ENCODE measurements around the gene NOVA1.
"Not testable (repeated sequence)": the region's sequence is repeated elsewhere in the genome, so short reads cannot be mapped to it uniquely, and the experiment has no call there.

Gene NOVA1, protein sequence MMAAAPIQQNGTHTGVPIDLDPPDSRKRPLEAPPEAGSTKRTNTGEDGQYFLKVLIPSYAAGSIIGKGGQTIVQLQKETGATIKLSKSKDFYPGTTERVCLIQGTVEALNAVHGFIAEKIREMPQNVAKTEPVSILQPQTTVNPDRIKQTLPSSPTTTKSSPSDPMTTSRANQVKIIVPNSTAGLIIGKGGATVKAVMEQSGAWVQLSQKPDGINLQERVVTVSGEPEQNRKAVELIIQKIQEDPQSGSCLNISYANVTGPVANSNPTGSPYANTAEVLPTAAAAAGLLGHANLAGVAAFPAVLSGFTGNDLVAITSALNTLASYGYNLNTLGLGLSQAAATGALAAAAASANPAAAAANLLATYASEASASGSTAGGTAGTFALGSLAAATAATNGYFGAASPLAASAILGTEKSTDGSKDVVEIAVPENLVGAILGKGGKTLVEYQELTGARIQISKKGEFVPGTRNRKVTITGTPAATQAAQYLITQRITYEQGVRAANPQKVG

GRCh38 chr14:26597589-26598080 lies at the start of gene NOVA1:
TSS of gene NOVA1 (minus strand) at chr14:26598033. CDS start at chr14:26597436, 597 bp downstream.
- FAIRE-seq: no peak

DNA sequence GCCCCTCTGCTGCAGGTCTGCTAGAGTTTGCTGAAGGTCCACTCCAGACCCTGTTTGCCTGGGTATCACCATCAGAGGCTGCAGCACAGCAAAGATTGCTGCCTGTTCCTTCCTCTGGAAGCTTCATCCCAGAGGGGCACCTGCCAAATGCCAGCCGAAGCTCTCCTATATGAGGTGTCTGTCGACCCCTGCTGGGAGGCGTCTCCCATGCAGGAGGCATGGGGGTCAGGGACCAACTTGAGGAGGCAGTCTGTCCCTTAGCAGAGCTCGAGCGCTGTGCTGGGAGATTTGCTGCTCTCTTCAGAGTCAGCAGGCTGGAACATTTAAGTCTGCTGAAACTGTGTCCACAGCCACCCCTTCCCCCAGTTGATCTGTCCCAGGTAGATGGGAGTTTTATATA lies 47.2 kb upstream of the NOVA1 start:
- FAIRE-seq: not testable (repeated sequence)

DNA sequence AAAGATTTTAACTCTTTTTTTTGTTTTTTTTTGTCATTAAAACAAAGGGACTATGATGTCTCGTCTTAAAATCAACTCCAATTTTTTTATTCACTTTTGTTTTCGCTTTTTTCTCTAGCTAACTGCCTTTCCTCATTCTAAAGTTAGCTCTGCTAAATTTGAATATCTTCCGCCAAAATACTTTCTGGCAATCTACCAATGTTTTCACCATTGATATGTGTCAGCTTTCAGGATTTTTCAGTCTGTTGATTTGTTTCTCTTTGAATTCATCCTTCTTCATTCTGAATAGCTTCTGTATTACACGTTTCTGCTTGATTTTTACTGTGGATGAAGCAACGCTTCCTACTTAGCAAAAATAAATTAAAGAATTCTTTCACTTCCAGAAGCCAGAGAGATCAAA lies 38.7 kb upstream of the NOVA1 start:
- no peak for FAIRE-seq

- not testable (repeated sequence) for FAIRE-seq
These were observed 37.1 kb upstream of the NOVA1 start for GRCh38 chr14:26634946-26635345.

DNA sequence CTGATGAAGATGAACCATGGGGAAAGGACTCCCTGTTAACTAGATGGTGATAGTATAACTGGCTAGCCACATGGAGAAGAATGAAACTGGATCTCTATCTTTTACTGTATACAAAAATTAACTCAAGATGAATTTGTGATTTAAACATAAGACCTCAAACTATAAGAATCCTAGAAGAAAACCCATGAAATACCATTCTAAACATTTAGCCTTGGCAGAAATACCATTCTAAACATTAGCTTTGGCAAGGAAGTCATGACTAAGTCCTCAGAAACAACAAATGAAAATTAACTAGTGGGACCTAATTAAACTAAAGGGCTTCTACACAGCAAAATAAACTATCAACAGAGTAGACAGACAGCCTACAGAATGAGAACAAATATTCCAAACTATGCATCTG lies 28.4 kb upstream of the NOVA1 start:
- no peak for FAIRE-seq

GRCh38 chr14:26622611-26623010 lies 24.8 kb upstream of the NOVA1 start:
- FAIRE-seq: no peak

DNA sequence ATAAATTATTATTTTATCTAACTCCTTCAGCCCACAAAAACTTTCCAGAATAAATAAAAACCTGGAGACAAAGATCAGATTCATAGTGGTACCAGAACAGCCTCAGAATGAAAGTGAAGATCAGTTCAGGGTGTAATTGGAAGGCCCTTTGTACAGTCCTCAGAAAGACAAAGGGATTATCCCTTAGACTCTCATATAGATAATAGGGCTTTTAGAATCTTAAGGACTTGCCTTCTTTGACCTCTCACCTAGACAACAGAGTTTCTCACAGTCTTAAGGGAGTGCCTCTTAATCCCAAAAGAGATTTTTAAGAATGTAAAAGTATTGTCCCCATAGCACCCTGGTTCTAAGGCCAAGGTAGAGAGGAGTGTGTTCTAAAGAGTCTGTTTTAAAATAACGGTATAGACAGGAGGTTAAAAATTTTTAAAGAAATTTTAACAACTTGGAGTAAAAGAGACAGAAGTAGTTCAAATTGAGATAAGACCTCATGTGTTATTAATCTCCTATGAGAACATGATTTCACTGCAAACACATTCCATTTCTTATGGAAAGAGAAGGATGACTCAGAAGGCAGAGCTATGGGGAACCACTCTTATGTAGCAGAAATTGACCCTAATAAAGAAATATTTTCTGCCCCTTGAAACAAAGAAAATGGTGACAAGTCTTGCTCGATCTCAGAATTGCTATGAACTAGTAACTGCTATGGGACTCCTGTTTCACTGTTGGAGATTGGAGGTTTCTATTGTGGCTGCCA lies 24.2 kb upstream of the NOVA1 start:
- no peak for FAIRE-seq

- no peak for FAIRE-seq
These were observed 23.5 kb upstream of the NOVA1 start for GRCh38 chr14:26621364-26621763.

DNA sequence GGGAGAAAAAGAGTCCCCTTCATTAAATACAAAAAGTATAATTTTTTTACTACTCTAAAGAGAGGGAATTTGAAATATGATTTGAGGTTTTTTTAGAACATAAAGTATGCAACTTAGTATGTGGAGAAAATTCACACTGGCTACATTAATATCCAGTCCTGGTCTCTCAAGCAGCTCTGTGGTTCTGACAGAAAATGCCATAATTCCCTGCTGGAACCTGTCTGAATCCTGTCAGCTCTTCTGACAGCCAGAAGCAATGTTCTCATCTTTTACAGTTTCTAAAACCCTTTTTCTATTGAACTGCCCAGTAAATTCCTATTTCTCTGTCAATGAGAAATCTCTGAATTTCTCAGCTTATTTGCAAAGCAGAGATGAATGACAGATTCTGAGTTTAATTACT lies 13.4 kb upstream of the NOVA1 start:
- FAIRE-seq: no peak

DNA sequence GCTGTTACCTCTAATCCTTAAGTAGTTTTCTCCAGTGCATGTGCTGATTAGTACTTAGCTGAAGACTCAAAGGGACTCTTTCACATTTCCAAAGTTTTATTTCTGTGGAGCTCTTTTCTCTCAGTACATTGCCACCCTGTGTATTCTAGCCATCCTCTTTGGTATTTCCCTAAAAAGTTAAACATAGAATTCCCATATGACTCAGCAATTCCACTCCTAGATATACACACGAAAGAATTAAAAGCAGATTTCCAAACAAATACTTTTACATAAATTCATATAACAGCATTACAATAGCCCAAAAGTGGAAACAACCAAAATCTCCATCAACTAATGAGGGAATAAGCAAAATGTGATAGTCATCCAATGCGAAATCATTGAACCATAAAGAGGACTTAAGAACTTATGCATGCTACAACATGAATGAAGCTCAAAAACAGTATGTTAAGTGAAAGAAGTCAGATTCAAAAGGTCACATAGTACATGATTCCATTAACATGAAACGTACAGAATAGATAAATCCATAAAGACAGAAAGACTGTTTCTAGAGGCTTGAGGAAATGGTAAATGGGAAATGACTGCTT lies 9.0 kb upstream of the NOVA1 start:
- no peak for FAIRE-seq

DNA sequence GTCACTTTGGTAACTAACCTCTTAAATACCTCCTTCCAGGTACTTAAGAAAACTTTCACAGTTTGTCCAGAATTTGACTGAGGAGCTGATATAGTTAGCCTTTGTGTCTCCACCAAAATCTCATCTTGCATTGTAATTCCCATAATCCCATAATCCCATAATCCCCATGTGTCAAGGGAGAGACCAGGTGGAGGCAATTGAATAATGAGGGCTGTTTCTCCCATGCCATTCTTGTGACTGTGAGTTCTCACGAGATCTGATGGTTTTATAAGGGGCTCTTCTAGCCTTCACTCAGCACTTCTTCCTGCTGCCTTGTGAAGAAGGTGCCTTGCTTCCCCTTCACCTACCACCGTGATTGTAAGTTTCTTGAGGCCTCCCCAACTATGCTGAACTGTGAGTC lies 7.8 kb upstream of the NOVA1 start:
- no peak for FAIRE-seq

DNA sequence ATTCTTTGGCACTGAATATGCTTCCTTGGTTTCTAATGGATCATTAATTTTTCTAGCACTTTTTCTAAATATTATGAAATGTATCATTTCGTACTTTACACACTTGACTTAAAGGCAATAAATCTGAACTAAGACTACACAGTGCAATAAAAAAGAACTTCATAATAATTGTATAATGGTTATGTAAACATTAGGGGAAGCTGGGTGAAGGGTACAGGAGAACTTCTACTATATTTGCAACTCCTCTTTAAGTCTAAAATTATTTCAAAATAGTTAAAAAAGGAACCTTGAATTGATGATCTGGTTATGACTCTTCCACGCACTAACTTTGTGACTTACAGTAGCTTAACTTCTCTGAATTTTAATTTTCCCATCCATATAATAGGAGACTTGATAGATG lies 5.1 kb upstream of the NOVA1 start:
- FAIRE-seq: no peak

DNA sequence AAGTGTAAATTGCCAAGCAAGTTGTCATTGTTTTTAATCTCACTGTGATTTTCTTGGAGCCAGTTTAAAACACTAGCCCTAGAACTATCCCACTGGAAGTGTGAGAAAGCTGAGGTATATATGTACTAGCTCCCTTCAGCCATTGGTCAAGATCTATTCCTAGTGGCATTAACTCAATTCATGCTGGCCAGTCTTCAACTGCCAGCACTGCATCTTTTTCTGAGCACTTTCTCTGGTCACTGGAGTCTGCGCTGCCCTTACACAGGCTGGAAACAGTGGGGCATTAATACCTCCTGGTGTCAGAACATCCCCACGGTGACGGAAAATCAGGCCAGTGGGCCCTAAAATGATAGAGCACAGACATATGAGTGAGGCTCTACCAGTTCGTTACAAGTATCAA lies 4.0 kb upstream of the NOVA1 start:
- no peak for FAIRE-seq

DNA sequence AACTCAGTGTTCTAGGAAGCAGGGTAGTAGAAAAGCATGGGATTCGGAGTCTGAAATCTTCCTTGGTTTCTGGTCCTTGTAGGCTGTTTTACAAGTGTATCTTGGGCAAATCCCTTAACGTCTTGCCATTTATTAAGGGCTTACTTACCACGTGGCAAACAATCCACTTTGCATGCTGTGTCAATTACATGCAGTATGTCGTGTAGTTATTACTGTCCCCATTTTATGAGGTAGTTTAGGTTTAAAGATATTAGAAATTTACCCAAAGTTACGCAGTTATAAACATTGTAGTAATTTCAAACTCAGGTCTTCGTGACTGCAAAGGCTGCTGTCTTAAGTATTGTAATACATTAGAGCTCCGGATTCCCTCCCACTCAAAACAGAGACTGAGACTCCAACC lies 1.5 kb upstream of the NOVA1 start:
- FAIRE-seq: no peak

- FAIRE-seq: no peak
These were observed 869 bp upstream of the NOVA1 start for GRCh38 chr14:26598672-26599131.

- FAIRE-seq: no peak
These were observed 343 bp upstream of the NOVA1 start for GRCh38 chr14:26598081-26598671.

GRCh38 chr14:26597071-26597588 lies 703 bp downstream of the NOVA1 start:
- FAIRE-seq: no peak

GRCh38 chr14:26596543-26597061 lies 1.2 kb downstream of the NOVA1 start:
- FAIRE-seq: no peak

- FAIRE-seq: no peak
These were observed 1.8 kb downstream of the NOVA1 start for GRCh38 chr14:26595926-26596542.

DNA sequence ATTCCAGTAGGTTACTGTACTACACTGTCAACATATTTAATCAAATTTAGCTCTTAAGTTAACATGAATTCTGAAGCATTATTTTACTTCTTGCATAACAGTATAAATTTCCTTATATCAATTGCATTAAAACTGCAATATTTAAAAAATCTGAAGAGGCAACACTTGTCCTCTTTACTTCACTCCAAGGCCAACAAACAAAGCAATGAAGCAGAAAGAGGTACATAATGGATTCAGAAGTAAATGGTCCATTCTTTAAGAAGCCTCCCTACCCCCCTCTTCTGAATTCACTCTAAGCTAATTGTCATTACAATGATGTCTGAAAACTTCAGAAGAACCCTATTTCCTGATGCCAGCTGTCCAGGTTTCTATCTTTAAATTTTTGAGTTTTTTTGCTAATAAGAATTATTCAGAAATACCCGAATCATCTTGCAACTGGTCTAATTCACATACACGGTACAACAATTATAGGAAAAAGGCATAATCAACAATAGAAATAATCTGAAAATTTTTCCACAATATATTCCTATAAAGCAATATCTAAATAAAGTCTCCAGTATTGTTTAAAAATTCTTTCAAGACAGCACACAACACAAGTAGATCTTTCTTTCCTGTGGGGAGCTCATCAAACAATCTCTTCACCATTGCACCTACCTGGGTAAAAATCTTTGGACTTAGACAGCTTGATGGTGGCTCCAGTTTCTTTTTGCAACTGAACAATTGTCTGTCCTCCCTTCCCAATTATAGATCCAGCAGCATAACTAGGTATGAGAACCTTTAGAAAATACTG lies 2.9 kb downstream of the NOVA1 start:
- no peak for FAIRE-seq

- no peak for FAIRE-seq
These were observed 3.7 kb downstream of the NOVA1 start for GRCh38 chr14:26594148-26594547.

Data from colon (tissue), 2 donors.